ENCODE measurements around the gene COL18A1.

COL18A1 gene

GRCh38 chr21:45452696-45453307 lies 47.8 kb downstream of the COL18A1 start:
- no peak overlapping the region for H3K9ac ChIP-seq (ENCODE audit: low read depth, low read length)
- ATAC-seq (ENCODE audit: insufficient read depth, low read depth) (no peak), DNase-seq (no peak)
- no peak overlapping the region for H3K4me3 ChIP-seq (ENCODE audit: low read depth in 1 of 2, low read length in 2 of 2)
- H3K27ac ChIP-seq (ENCODE audit: low read length) = no peak overlapping the region
- no peaks in the 10 kb centered on the region for H3K79me2 ChIP-seq (ENCODE audit: insufficient read depth, low read length)
- H4K20me1 ChIP-seq (ENCODE audit: insufficient read depth, low read length) = no peaks in the 10 kb centered on the region; the same call in 1 of the 2 replicates
- no peak overlapping the region for H2AFZ ChIP-seq (ENCODE audit: low read depth, low read length)
- H3K4me2 ChIP-seq (ENCODE audit: insufficient read depth, low read length) = no peak overlapping the region
- no peaks in the 10 kb centered on the region for H3K36me3 ChIP-seq (ENCODE audit: insufficient read depth, low read length)
- TF ChIP-seq EZH2 (IDR thresholded peaks at IDR 0.05; ENCODE audit: borderline replicate concordance, low read depth, low read length, severe bottlenecking) (no peak), CTCF (IDR thresholded peaks at IDR 0.05; ENCODE audit: borderline replicate concordance, extremely low read depth, low read length, poor library complexity, severe bottlenecking) (no peak)
- no peaks in the 10 kb centered on the region for H3K27me3 ChIP-seq (ENCODE audit: insufficient read depth, low read length, poor library complexity)
- H3K4me1 ChIP-seq (ENCODE audit: insufficient read depth, low read length) = no peaks in the 10 kb centered on the region
- H3K9me3 ChIP-seq (ENCODE audit: insufficient read depth, low read length, severe bottlenecking) = no peaks in the 10 kb centered on the region

DNA sequence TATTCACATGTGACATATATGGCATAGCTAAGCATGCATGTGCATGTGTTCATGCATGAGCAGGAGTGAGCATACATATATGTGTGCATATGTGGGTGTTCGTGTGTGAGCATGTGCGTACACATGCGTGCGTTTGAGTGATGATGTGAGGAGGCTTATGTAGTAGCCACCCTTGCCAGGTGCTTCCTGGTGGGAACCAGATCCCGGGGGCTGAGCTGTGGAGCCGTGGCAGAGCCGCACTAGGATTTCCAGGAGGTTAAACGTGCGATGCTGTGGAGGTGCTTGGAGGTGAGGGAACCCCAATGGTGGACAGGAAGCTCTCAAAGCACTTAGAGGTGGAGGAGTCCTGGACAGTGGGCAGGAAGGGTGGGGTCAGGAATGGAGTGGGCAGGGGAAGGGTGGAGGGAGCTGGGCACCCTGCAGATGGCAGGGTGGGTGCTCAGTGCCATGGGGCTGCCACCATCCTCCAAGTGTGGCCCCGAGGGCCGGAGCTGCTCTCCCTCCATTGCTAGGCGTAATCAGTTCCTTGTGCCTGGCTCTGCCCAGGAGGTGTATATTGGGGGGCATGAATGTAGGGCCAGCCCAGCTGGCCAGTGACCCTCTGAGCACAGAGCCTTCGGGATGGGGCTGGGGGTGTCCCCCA lies 48.5 kb downstream of the COL18A1 start:
- DNase-seq (no peak), ATAC-seq (ENCODE audit: insufficient read depth, low read depth) (no peak)
- no peaks in the 10 kb centered on the region for H3K4me1 ChIP-seq (ENCODE audit: insufficient read depth, low read length)
- H3K36me3 ChIP-seq (ENCODE audit: insufficient read depth, low read length) = no peaks in the 10 kb centered on the region
- no peaks in the 10 kb centered on the region for H3K27me3 ChIP-seq (ENCODE audit: insufficient read depth, low read length, poor library complexity)
- H3K9me3 ChIP-seq (ENCODE audit: insufficient read depth, low read length, severe bottlenecking) = no peaks in the 10 kb centered on the region
- no peak overlapping the region for H3K4me3 ChIP-seq (ENCODE audit: low read depth in 1 of 2, low read length in 2 of 2)
- H2AFZ ChIP-seq (ENCODE audit: low read depth, low read length) = no peak overlapping the region
- no peak overlapping the region for H3K27ac ChIP-seq (ENCODE audit: low read length)
- H3K79me2 ChIP-seq (ENCODE audit: insufficient read depth, low read length) = no peaks in the 10 kb centered on the region
- H4K20me1 ChIP-seq (ENCODE audit: insufficient read depth, low read length) = no peaks in the 10 kb centered on the region; the same call in 1 of the 2 replicates
- TF ChIP-seq EZH2 (IDR thresholded peaks at IDR 0.05; ENCODE audit: borderline replicate concordance, low read depth, low read length, severe bottlenecking) = no peak
- TF ChIP-seq CTCF (IDR thresholded peaks at IDR 0.05; ENCODE audit: borderline replicate concordance, extremely low read depth, low read length, poor library complexity, severe bottlenecking) = no peak
- H3K4me2 ChIP-seq (ENCODE audit: insufficient read depth, low read length) = no peak overlapping the region
- no peak overlapping the region for H3K9ac ChIP-seq (ENCODE audit: low read depth, low read length)

- DNase-seq (no peak), ATAC-seq (ENCODE audit: insufficient read depth, low read depth) (no peak)
- H3K4me3 ChIP-seq (ENCODE audit: low read depth in 1 of 2, low read length in 2 of 2) = no peak overlapping the region
- H3K27me3 ChIP-seq (ENCODE audit: insufficient read depth, low read length, poor library complexity) = no peaks in the 10 kb centered on the region
- H3K9me3 ChIP-seq (ENCODE audit: insufficient read depth, low read length, severe bottlenecking) = no peaks in the 10 kb centered on the region
- H3K9ac ChIP-seq (ENCODE audit: low read depth, low read length) = no peak overlapping the region
- no peak overlapping the region for H2AFZ ChIP-seq (ENCODE audit: low read depth, low read length)
- TF ChIP-seq EZH2 (IDR thresholded peaks at IDR 0.05; ENCODE audit: borderline replicate concordance, low read depth, low read length, severe bottlenecking) (no peak), CTCF (IDR thresholded peaks at IDR 0.05; ENCODE audit: borderline replicate concordance, extremely low read depth, low read length, poor library complexity, severe bottlenecking) (no peak)
- no peak overlapping the region for H3K27ac ChIP-seq (ENCODE audit: low read length)
- no peaks in the 10 kb centered on the region; the same call in 1 of the 2 replicates for H4K20me1 ChIP-seq (ENCODE audit: insufficient read depth, low read length)
- no peaks in the 10 kb centered on the region for H3K79me2 ChIP-seq (ENCODE audit: insufficient read depth, low read length)
- H3K4me1 ChIP-seq (ENCODE audit: insufficient read depth, low read length) = no peaks in the 10 kb centered on the region
- no peak overlapping the region for H3K4me2 ChIP-seq (ENCODE audit: insufficient read depth, low read length)
- no peaks in the 10 kb centered on the region for H3K36me3 ChIP-seq (ENCODE audit: insufficient read depth, low read length)
Observed at GRCh38 chr21:45454060-45454925, 49.3 kb downstream of the COL18A1 start.
